OCI-LY3 (cell line): ENCODE results near the gene LTBP4.

ENCODE experiments used
- CTCF ChIP-seq: fragments of 200-600, 300-600 bp; sonication (generic); IDR thresholded peaks from 2 replicates; pipeline ENCODE4 v1.5.1; 2014; ENCODE audit warnings: antibody characterized with exemption, low read length, low read depth
- EZH2phosphoT487 ChIP-seq: fragments of 200-600 bp; shearing (Covaris generic); IDR thresholded peaks from 2 replicates; pipeline ENCODE4 v1.6.1; 2018; ENCODE audit warnings: antibody characterized with exemption, mixed run types, low read depth

GRCh38 chr19:40642757-40643305 lies 41.7 kb downstream of the LTBP4 start:
- TF ChIP-seq CTCF (no peak), EZH2phosphoT487 (no peak)
